Activated CD4-positive, alpha-beta T cell treated with anti-CD3 and anti-CD28 coated beads, Interleukin-10, Interleukin-2, amounts not matched to agents 100 ng/mL and 50 ng/mL, durations not matched to agents 16 hours and 8 hours (primary cell): ENCODE measurements around the gene CALML3.

ENCODE experiments used
- DNase-seq: peaks from one replicate; pipeline ENCODE4 v3.0.0-alpha.2; 2020

CALML3 gene

DNA sequence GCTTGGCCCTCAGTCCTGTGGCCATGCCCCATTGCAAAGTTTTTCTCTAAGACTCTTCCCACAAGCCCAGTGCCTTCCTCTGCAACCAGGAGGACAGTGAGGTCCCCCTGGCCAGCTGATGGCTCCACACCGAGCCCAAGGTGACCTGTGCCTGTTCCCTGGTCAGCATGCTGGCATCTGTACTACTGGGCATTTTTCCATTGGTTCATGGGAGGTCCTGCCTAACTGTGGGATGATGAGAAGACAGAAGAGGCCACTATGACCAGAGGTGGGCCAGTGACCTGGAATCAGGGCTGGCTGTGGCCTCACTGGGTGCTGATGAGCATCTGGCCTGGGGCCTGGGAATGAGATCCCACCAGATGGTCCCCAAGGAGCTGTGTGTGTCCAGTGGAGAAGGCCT, 20.2 kb downstream of the CALML3 start:
- DNase-seq: no peak

DNA sequence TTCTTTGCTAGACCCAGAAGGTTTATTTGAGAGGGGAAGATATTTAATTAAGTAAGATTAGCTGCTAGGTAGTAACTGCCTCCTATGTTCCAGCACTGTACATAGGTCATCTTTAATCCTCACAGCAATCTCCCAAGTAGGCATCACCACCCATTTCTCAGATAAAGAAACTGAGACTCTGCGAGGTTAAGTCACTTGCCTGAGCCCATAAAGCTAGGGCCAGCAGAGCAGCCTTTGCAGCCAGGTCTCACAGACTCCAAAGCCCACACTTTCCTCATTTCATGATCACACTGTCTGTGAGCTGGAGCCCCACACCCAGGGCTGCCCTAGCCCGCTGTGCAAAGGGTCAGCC, 20.6 kb downstream of the CALML3 start:
- no peak for DNase-seq

DNA sequence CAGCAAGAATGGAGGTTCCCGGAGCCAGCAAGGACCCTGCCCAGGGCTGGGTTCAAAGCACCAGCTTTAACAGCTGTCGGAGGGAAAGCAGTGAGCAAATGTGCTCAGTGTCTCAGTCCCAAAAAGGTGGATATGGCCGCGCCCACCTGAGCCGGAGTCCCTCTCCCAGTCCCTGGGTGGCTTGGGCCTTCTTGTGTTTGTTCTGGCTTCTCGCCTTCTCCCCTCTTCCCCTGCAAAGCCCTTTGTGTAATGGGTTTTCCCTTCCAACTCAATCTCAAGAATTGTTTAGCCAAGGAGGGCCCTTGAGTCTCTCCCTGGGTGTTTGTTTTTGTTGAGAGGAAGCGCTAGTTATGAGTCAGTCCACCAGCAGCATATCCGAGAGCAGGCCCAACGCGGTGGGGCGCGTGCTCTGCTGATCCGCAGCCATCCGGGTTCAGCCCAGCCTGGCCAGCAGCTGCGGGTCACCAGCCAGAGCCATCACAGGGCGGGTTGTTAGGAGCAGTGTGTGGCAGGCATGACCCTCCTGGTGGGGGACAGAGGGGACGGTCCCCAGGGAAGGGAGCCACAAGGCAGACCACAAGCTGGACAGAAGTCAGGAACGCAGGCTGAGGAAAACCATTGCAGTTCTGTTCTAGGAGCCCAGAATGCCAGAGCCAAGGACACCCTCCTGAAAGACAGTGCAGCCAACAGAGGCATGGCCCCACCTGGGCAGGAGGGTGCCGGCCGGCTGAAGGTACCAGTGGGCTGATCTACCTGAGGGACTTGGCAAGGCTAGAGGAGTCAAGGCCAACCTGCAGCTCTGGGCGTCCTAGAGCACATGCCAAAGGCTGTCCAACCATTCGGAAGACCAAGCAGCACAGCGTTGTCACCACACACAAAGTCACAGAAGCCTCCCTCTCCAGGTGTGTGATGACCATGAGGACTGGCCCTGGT, 21.3 kb downstream of the CALML3 start:
- no peak for DNase-seq

DNA sequence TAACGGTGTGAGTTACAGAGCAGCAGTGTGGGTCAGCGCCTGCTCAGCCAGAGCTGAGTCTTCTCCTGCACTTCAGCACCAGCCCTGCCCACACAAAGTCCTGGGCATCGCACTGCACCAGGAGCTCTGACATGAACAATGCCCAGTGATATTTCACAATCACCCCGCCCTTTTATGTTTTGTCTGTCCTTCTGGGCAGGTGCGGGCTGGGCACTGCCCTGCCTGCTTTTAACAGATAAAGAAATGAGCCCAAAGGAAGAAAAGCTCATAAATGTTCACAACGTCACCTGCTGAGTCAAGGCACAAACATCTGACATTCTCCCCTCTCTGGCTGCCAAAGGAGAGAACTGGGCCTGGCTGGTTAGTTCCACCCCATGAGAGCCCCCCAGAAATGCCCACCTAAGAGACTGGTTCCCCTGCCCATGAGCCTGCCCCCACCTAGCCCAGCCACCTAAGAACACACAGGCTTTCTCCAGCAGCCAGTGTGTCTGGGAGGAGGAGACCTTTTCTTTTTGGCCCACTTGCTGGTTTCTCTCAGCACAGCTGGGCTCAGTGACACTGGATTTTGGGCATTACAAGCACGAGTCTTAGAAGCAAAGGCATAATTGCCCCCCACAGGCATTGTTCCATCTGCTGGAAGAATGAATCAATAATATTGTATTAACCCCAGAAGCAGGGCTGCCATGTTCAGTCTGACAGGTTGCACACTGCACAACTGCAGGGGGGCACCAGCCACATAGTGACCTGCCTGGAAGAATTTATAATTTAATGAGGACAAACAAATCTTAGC, 22.3 kb downstream of the CALML3 start:
- DNase-seq: no peak

DNA sequence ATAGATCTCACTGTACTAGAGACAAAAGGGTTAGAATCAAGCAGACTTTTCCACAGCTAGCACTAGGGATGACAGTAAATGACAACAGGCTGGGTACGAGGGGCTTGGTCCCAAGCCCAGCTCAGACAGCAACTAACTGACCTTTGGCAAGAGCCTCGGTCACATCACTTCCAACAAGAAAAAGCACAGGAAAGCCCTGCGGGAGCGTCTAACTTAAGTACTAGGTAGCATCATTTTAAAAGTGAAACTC, 22.8 kb downstream of the CALML3 start:
- DNase-seq: no peak

DNA sequence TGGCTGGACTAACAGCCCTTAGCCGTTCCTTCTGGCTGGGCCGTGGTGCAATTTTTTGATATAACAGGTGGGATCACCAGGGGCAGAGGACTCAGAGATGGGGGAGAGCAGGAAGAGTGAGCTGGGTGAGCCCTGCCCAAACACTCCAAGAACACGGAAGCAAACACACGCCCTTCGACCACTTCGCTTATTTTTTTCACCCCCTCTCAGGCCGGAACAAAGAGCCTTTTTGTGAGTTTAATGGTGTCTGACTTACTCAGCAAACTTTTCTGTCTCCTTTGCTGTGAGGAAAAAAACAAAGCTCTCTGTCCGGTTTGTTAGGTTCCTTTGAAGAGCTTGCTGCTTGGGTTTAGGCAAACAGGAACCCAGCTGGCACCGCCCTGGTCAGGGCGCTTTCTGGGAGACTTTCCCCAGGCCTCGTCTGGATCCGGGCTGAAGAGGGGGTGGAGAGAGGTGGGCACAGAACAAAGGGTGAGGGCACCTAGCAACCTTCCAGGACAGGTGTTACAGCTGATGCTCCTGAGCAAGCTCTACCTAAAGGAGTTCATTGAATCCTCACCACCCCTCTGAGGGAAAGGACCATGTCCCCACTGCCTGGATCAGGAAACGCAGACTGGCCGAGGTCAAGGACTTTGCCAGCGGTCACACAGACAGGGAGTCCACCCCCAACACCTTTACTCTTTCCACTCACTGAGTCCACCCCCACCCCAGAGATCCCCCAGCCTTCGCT, 23.3 kb downstream of the CALML3 start:
- DNase-seq: no peak

DNA sequence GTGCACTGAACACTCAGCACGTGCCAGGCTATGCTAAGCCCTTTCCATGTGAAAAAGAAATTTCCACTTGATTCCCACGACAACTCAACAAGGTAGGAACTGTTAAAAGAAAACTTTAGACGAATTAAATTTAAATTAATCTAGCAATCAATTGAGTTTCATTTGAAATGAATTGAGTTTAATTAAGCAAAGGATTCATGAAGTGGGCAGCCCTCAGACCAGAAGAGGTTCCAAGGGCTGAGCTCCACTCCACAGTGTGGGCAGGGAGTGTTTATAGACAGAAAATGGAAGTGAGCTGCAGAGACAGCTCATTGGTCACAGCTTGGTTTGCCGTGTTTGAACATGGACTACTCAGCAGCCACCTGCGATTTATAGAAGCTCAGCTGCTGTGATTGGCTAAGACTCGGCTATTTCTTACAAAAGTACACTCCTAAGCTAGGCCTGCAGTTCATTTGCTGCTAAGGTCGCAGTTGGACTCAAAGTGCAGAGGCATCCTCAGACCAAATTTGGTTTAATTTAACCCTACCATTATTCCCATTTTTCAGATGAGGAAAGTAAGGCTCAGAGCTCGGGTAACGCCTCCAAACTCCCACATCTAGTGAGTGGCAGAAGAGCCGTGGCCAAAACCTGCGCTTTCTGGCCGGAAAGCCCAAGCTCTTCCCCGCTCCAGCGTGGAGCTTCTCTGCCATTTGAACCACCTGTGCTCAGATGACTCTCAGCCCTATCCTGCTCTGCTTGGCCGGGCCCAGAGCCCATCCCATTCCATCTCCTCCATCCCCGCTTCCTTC, 24.9 kb downstream of the CALML3 start:
- no peak for DNase-seq

DNA sequence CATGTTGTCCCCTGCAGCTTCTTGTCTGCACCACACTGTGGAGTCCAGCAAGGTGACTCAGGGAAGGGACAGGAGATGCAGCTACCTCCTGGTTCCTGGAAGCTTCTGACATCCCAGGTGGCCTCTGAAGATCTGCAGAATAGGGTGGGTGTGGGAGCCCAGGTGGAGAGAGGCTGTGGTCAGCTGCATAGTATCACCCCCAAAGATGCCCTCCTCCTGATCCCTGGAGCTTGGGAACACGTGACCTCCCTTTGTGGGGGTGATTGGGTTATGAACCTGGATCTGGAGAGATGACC, 25.4 kb downstream of the CALML3 start:
- no peak for DNase-seq

DNA sequence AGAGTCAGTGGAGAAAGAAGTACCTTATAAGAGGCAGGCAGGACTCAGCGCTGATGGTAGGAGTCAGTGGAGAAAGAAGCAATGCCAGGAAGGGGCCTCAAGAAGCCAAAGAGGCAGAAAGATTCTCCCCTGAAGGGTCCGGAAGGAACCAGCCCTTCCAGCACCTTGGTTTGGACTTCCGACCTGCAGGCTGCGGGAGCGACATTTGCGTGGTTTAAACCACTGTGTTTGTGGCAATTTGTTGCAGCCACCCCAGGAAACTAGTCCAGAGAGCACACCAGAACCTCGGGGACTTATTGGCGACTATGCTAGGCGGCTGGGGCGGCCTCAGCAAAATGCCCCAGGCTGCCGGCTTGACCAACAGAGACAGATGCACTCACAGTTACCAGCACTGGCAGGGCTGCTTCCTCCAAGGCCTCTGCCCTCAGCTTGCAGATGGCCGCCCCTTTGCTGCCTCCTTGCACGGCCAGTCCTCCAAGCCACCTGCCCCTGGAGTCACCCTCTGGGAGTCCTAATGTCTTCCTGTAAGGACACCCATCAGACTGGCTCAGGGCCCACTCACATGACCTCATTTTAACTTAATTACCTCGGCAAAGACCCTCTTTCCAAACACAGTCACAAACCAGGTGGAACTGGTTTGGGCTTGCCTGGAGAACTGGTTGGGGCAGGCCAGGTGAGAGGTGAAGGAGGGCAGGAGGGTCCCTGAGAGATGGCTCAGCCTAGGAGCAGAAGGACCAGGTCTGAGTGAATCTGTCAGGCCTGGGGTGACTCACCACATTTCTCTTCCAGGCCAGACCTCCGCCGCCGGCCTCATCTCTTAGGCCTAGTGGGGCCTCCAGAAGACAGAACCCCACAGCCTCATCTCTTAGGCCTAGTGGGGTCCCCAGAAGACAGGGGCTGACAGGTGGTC, 26.1 kb downstream of the CALML3 start:
- DNase-seq: no peak

DNA sequence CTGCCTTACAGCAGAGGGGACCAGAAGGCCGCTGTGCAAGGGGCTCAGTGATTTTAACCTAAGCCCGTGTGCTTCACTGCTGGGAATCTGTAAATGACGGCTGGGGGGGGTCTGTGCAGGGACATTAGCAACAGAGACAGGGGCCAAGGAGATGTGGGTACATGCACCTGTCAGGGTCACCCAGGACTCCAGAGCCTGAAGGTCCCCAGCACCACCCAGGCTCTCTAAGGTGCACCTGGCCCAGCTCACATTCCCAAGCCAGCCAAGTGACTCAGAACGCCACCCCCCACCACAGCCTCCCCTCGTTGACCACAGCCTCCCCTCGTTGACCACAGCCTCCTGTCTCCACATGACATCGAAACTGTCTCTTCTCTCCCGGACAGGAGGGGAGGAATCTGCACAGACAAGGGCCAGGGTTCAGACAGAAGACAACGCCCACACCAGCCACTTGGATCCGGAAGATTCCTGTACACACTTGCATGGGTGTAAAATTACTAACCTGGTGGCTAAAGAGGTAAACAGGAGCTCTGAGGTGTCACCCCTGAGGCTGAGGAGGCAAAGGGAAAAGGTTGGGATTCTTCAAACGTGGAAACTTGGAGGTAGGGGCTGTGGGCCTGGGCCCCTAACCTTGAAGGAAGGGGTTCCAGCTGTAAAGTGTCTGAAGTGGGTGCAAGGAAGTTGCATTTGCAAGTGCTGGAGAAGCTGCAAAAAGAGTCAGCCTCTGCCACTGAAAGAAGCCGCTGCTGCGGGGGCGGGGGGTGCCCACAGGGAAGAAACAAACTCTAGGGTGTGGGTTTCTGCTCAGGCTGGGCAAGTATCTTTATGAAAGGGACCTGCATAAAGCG, 27.0 kb downstream of the CALML3 start:
- DNase-seq: peak; percentile 71

DNA sequence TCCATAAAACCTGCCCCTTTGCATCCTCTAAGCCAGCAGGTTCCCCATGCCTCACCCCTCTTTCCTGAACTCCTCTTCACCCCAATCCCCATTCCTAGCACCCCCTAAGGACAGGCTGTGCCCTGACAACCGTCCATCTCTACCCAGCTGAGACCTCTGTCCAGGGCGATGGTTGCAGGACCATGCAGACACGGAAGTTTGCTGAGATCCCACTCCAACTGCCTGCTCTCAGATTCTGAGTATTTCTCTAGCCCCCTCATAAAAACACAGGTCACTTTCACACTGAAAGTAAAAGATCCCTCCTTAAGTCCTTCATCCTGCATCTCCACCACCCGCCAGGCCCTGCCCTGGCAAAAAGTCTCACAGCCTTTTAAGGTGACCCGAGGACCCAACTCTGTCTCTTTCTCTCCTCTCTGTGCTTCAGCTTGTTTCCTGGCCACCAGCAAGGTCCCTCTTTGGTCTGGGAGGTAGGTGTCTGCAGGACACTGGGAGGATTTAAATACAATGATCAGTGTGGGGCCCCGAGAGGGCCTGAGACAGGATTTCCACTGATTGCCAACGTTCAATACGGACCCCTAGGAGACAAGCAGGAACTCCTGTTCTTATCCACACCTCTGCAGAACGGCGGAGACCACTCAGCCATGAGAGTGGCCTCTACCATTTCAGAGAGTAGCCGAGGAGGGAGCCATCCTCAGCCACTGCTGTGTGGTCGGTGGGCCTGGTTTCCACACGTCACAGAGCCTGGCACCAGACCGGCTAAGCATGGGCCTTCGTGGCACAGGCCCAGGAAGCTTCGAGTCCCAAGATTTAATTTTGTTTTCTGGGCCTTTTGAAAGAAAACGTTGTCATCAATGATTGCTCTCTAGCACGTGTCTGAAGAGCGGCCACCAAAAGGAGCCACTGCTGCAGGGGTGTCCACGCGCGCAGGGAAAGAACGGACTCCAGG, 27.9 kb downstream of the CALML3 start:
- DNase-seq: no peak

DNA sequence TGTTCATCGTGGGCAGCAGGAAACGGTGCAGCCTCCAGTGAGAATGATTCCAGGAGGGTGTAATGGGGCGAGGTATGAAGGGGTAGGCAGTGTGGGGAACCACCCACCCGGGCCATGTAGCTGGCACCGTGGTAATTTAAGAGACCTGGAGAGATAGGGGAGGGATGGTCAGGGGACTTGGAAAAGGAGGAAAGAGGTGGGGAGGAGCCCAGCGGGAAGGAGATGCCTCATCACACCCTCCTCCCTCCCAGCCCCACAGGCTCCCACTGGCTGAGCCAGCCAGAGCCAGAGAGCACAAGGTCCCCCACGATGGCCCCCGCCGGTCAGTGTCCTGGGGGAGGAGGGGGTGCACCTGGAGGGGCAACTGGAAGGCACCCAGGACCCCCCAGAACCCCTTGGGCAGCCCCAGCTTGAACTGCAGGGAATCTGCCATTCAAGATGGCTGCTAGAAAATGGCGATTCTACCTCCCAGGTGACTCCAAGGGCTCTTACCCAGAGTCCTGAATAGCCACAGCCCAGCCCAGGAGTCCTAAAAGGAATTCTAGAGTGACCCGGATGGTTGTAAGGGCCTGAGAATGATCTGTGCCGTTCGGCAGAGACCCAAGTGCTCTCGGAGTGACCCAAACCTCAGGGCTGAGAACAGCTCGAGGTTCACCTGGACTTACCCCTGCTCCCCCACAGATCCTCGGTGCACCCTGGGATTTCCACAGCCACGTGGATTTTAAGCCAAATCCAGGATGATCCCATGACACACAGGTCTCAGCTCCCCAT, 28.8 kb downstream of the CALML3 start:
- DNase-seq: no peak

DNA sequence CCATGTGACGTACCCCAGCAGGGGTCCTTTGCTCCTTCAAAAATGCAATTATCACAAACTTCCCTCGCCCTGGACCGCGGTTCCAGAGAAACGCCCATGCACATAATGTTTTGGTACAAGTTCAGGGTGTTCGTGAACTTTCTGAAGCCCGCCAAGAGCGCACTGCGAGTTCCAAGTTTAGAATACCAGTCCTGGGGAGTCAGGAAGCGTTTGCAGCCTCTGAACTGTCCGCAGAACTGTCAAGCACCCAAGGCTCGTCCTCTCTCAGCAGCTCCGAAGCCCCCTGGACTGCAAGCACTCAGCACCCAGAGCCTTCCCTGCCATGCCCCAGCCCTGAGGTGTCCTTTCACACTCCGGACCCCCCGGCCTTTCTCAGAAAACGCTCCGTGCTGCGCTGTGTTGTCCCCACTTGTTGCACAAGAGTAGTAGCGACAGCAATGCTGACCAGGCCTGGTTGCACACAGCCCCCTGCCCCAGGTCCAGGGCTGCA, 30.3 kb downstream of the CALML3 start:
- DNase-seq: no peak

DNA sequence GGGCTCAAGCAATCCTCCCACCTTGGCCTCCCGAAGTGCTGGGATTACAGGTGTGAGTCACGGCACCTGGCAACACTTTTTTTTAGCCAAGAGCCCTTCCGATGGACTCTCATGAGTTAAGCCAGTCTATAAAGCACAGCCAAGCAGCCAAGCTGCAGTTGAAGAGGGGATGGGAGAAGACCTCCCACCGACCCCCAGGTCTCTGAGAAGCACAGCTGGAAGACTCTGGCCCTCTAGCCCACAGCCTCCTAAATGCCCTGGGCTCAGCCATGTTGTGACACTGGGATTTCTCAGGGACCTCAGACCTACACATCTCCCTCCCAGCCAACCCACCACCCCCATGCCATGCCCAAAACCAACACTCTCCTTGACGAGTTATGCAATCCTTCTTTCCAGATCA, 31.1 kb downstream of the CALML3 start:
- no peak for DNase-seq

DNA sequence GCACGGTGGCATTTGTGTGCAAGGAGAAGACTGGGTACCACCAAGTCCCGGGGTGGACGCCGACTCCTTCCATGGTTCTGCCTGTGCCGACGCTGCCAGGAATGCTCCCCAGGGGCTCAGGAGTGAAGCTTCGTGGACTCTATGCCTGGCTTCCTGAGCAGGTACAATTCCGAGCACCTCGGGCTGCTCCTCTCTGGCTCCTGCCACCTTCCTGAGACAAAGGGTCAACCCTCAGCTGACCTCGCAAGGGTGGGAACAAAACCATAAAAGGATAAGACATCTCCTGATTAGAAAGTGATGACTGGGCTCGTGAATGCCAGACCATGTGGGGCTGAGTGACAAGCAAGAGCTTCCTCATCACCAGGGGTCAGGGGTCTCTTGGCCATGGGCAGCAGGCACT, 31.8 kb downstream of the CALML3 start:
- DNase-seq: no peak

DNA sequence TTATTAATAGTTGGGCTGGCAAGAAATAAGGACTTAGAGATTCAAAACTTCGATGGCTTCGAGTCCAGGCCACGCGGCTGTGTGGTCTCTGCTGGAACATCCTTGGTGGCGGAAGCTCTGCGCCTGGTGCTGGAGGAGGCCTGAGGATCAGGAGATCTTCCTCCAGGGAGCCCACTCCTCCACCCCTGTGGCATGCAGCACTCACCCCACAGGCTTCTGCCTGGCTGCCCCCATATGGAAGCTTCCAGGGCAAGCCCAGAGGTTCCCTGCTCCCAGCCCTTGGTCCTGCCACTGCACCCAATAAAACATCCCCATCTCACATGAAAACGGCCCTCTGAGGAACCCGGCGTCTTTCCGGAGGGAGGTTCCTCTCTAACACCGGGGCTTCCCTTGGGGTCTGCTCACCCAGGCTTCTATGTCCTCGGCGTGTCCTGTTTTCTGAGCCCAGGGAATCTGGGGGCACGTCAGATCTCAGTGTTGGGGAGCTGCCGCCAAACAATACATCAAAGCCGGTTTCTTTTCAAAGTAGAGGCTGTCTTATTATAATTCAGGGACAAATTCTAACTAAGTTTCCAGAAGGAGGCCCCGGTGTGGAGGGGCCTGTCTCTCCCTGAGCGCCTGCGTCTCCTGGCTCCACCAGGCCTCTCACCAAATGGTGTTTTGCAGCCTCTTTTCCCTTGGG, 32.4 kb downstream of the CALML3 start:
- no peak for DNase-seq

DNA sequence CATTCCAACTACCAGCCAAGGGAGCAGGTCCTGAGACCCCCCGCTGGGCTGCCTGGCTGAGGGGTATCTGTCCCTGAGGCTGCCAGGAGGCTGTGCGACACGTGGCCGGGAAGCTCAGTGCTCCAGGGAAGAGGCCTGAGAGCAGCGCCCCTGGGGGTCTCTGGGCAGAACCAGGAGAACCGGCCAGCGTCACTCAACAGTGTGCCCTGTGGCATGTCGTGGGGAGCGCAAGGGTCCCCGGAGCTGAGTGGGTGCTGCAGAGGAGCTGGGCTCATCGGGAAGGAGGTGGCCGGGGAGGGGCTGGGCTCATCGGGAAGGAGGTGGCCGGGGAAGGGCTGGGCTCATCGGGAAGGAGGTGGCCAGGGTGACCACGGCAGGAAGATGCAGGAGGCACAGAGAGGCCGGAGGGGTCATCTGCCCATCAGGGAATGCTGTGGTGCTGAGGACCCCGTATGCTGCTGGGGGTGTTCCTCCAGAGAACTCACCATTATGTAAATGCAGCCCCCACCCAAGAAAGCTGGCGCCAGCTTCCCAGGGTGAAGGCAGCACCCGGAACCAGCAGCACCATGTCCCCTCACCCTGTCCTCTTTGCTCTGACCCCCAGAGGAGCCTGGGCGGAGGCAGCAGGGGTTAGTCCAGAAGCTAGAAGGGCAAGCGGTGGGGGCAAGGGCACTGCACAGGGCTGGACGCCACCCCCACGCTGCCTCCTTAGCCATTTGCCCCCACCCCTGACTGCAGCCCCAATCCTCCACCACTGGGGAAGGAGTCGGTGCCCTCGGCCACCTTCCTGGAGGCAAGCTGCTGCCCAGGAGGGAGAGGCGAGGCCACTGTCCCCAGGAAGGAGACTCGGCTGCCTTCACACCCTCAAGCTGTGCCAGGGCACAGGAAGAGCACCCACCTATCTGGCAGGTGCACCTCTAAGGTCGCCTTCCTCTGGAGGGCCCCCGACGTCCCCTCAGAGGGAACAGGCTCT, 33.3 kb downstream of the CALML3 start:
- DNase-seq: no peak
